Measurements from ENCODE around the gene SOX15. TPM values are rescaled to one million over a fixed set of nuclear protein-coding genes. Genes with fewer than 3 reads are reported as not detected.

SOX15 gene
- total RNA-seq, 1 donor from 2014 or later, result 0.67 TPM

- no peak for DNase-seq
- no peak for TF ChIP-seq CTCF (IDR thresholded peaks at IDR 0.05)
- Histone ChIP-seq H3K27me3 (no peaks in the 10 kb centered on the region), H3K36me3 (no peaks in the 10 kb centered on the region), H3K27ac (no peak overlapping the region), H3K4me1 (peaks cover 4% of the 10 kb centered on the region), H3K9me3 (no peaks in the 10 kb centered on the region), H3K4me3 (no peak overlapping the region)
- ATAC-seq, result no peak
- intact Hi-C loops (cut with DNase I), result no loop called here
Measured at GRCh38 chr17:7541074-7541621, 48.7 kb downstream of the SOX15 start.

- no peaks in the 10 kb centered on the region for H3K27me3 ChIP-seq
- H3K4me3 ChIP-seq, result no peak overlapping the region
- no peak for TF ChIP-seq CTCF (IDR thresholded peaks at IDR 0.05)
- H3K36me3 ChIP-seq, result no peaks in the 10 kb centered on the region
- no peak overlapping the region for H3K27ac ChIP-seq
- DNase-seq (no peak), ATAC-seq (no peak)
- no peaks in the 10 kb centered on the region for H3K9me3 ChIP-seq
- intact Hi-C loops (cut with DNase I), result no loop called here
- H3K4me1 ChIP-seq, result no peaks in the 10 kb centered on the region
Measured at GRCh38 chr17:7538891-7539545, 50.9 kb downstream of the SOX15 start.

Other genes with a start within 250 kb of the SOX15 start
- 8.9 TPM for gene KCTD11, start 237.9 kb downstream of the SOX15 start, total RNA-seq
- not detected for gene TMEM95, start 234.9 kb downstream of the SOX15 start, total RNA-seq
- 5.8 TPM for gene TNK1, start 209.0 kb downstream of the SOX15 start, total RNA-seq
- 30.3 TPM for gene PLSCR3, start 195.6 kb downstream of the SOX15 start, total RNA-seq
- gene TMEM256, start 186.0 kb downstream of the SOX15 start, total RNA-seq, result 45.2 TPM
- 11.7 TPM for gene NLGN2, start 182.2 kb downstream of the SOX15 start, total RNA-seq
- not detected for gene SPEM1, start 169.8 kb downstream of the SOX15 start, total RNA-seq
- gene SPEM2, start 164.5 kb downstream of the SOX15 start, total RNA-seq, result not detected
- gene SPEM3, start 161.2 kb downstream of the SOX15 start, total RNA-seq, result not detected
- gene TMEM102, start 154.7 kb downstream of the SOX15 start, total RNA-seq, result 7.4 TPM
- gene FGF11, start 150.6 kb downstream of the SOX15 start, total RNA-seq, result 1.1 TPM
- 10.1 TPM for gene CHRNB1, start 145.0 kb downstream of the SOX15 start, total RNA-seq
- gene ZBTB4, start 110.5 kb downstream of the SOX15 start, total RNA-seq, result 84.7 TPM
- gene SLC35G6, start 108.6 kb downstream of the SOX15 start, total RNA-seq, result not detected
- gene POLR2A, start 105.7 kb downstream of the SOX15 start, total RNA-seq, result 105 TPM
- gene TNFSF12, start 41.0 kb downstream of the SOX15 start, total RNA-seq, result 75.7 TPM
- 101 TPM for gene TNFSF13, start 31.3 kb downstream of the SOX15 start, total RNA-seq
- gene SENP3, start 28.2 kb downstream of the SOX15 start, total RNA-seq, result 57.6 TPM
- 398 TPM for gene CD68, start 10.5 kb downstream of the SOX15 start, total RNA-seq
- gene MPDU1, start 6.2 kb downstream of the SOX15 start, total RNA-seq, result 58.2 TPM
- 39.3 TPM for gene FXR2, start 24.8 kb upstream of the SOX15 start, total RNA-seq
- 81.7 TPM for gene SAT2, start 37.7 kb upstream of the SOX15 start, total RNA-seq
- gene SHBG, start 40.0 kb upstream of the SOX15 start, total RNA-seq, result 0.87 TPM
- gene ATP1B2, start 60.8 kb upstream of the SOX15 start, total RNA-seq, result 4.8 TPM
- 41.7 TPM for gene TP53, start 97.4 kb upstream of the SOX15 start, total RNA-seq
- 5.7 TPM for gene WRAP53, start 98.4 kb upstream of the SOX15 start, total RNA-seq
- gene EFNB3, start 115.1 kb upstream of the SOX15 start, total RNA-seq, result 0.32 TPM
- gene DNAH2, start 127.7 kb upstream of the SOX15 start, total RNA-seq, result 0.58 TPM
- 48.3 TPM for gene KDM6B, start 244.1 kb upstream of the SOX15 start, total RNA-seq